HepG2 (cell line): ENCODE data around the gene MRPS17. TPM values are rescaled to one million over a fixed set of nuclear protein-coding genes. Genes with fewer than 3 reads are reported as not detected.

ENCODE experiments used
- ATAC-seq: fragments of 200-7000 bp; cut with Tn5 transposase; 3 replicates; pipeline ENCODE4 v1.9.1; 2020; ENCODE audit warnings: mild to moderate bottlenecking, moderate library complexity
- BruUV-seq: library from RNA; stranded (reverse); fragments of 400-500 nt; replicated peaks from 2 replicates; lab custom pipeline; 2021; lab: Mats Ljungman, UMichigan
- CTCF ChIA-PET: fragments of 300-600 bp; formaldehyde crosslinking; extraction: SDS; loops from one replicate; lab custom pipeline; 2021; ENCODE audit warnings: low total read pairs, inconsistent platforms, low intra/inter-chr PET ratio; lab: Yijun Ruan, JAX
- POLR2A ChIA-PET: fragments of 350-600 bp; sonication (Branson Sonifier 250); formaldehyde crosslinking; loops from one replicate; lab custom pipeline; 2020; ENCODE audit warnings: antibody characterized with exemption, inconsistent platforms; lab: Yijun Ruan, JAX
- DNase-seq: peaks from one replicate; pipeline ENCODE4 v3.0.0-alpha.2; 2015; ENCODE audit warnings: low spot score
- FAIRE-seq: peaks from 3 replicates; lab custom pipeline; 2011; peaks lifted over from hg19 to GRCh38; lab: Jason Lieb, UNC
- H2AFZ ChIP-seq: one replicate; pipeline ENCODE4 v1.6.1; 2011; ENCODE audit warnings: low read length, inconsistent platforms
- H3K27ac ChIP-seq: fragments of 300-600 bp; 3 replicates; pipeline ENCODE4 v1.8.0; 2011; ENCODE audit warnings: mixed run types, mild to moderate bottlenecking, mixed read lengths, low read length, inconsistent platforms; ENCODE audit not compliant: insufficient read depth; ENCODE audit errors: extremely low read length
- H3K27me3 ChIP-seq, 2 experiments: fragments of 200-600 bp in 1 of 2; 2 replicates in 1 of 2; 3 replicates in 1 of 2; pipeline versions ENCODE4 v1.6.0 to v1.8.0; 2011; ENCODE audit warnings: low read length in 2 of 2, mild to moderate bottlenecking in 2 of 2, moderate library complexity in 2 of 2, inconsistent platforms in 1 of 2; ENCODE audit not compliant: insufficient read depth in 2 of 2, control insufficient read depth in 1 of 2
- H3K36me3 ChIP-seq, 2 experiments: fragments of 200-600 bp in 1 of 2; replicated peaks in 1 of 2; 2 replicates in 1 of 2; 3 replicates in 1 of 2; pipeline versions ENCODE4 v1.5.1 to v1.8.0; 2011; ENCODE audit warnings: low read length in 2 of 2, inconsistent platforms in 1 of 2; ENCODE audit not compliant: insufficient read depth in 2 of 2, control insufficient read depth in 1 of 2
- H3K4me1 ChIP-seq: 2 replicates; pipeline ENCODE4 v1.5.1; 2012; ENCODE audit warnings: low read length, inconsistent platforms; ENCODE audit not compliant: insufficient read depth
- H3K4me2 ChIP-seq: 2 replicates; pipeline ENCODE4 v1.6.0; 2011; ENCODE audit warnings: low read depth, low read length, inconsistent platforms
- H3K4me3 ChIP-seq, 3 experiments: fragments of 200-600 bp in 1 of 3; sonication (generic), shearing (Covaris generic) in 1 of 3; replicated peaks in 1 of 3; 2 replicates each; pipeline ENCODE4 v1.5.1; 2011 to 2016; ENCODE audit warnings: low read length in 3 of 3, inconsistent platforms in 2 of 3, low read depth in 2 of 3, mild to moderate bottlenecking in 2 of 3, control low read depth in 1 of 3, mixed read lengths in 1 of 3; ENCODE audit not compliant: insufficient read depth in 1 of 3
- H3K79me2 ChIP-seq: one replicate; pipeline ENCODE4 v1.6.1; 2011; ENCODE audit warnings: low read length, inconsistent platforms; ENCODE audit not compliant: insufficient read depth
- H3K9ac ChIP-seq: 2 replicates; pipeline ENCODE4 v1.6.0; 2011; ENCODE audit warnings: mild to moderate bottlenecking, low read depth, low read length, inconsistent platforms; ENCODE audit not compliant: insufficient read depth
- H3K9me3 ChIP-seq: 2 replicates; pipeline ENCODE4 v1.5.1; 2012; ENCODE audit warnings: mild to moderate bottlenecking, low read length
- H4K20me1 ChIP-seq: 2 replicates; pipeline ENCODE4 v1.6.0; 2011; ENCODE audit warnings: inconsistent platforms, mild to moderate bottlenecking, low read length, moderate library complexity; ENCODE audit not compliant: insufficient read depth
- EP300 ChIP-seq, 3 experiments: sonication (generic) in 1 of 3; formaldehyde crosslinking in 1 of 3; IDR thresholded peaks; 2 replicates each; pipeline versions ENCODE4 v1.5.1 to v1.6.1; 2011 to 2020; ENCODE audit warnings: low read depth in 2 of 3, low read length in 2 of 3, borderline replicate concordance in 1 of 3, improper control_type of control experiment in 1 of 3, mild to moderate bottlenecking in 1 of 3, missing genetic modification reagents in 1 of 3, moderate library complexity in 1 of 3
- HES4 ChIP-seq: sonication (generic); formaldehyde crosslinking; IDR thresholded peaks from 2 replicates; pipeline ENCODE4 v1.9.0; 2021; ENCODE audit warnings: mild to moderate bottlenecking, missing genetic modification reagents, borderline replicate concordance
- HIC2 ChIP-seq: sonication (generic); formaldehyde crosslinking; IDR thresholded peaks from 2 replicates; pipeline ENCODE4 v1.9.0; 2022; ENCODE audit warnings: low read depth, missing genetic modification reagents
- KAT2B ChIP-seq: fragments of 150-350 bp; IDR thresholded peaks from 2 replicates; pipeline ENCODE4 v1.6.1; 2014; ENCODE audit warnings: low read depth, low read length, borderline replicate concordance
- MBD4 ChIP-seq: IDR thresholded peaks from 2 replicates; pipeline ENCODE4 v1.6.1; 2012; ENCODE audit warnings: low read length, inconsistent platforms, borderline replicate concordance
- ZFP36 ChIP-seq: fragments of 150-350 bp; IDR thresholded peaks from 2 replicates; pipeline ENCODE4 v1.6.1; 2018; ENCODE audit warnings: borderline replicate concordance, low read length, low read depth; ENCODE audit not compliant: partially characterized antibody
- ZNF451 ChIP-seq: sonication (generic); formaldehyde crosslinking; IDR thresholded peaks from 2 replicates; pipeline ENCODE4 v1.5.0; 2020; ENCODE audit warnings: mild to moderate bottlenecking, missing genetic modification reagents
- ZNF563 ChIP-seq: sonication (generic); formaldehyde crosslinking; IDR thresholded peaks from 2 replicates; pipeline ENCODE4 v1.8.0; 2022; ENCODE audit warnings: mild to moderate bottlenecking, moderate library complexity, missing genetic modification reagents
- ZNF678 ChIP-seq: sonication (generic); formaldehyde crosslinking; IDR thresholded peaks from 2 replicates; pipeline ENCODE4 v1.4.0; 2020; ENCODE audit warnings: mild to moderate bottlenecking, missing genetic modification reagents
- WGBS: methylation state at CpG from one replicate; pipeline ENCODE4 v1.1.6; 2017; ENCODE audit warnings: low lambda C conversion rate; 5-methylcytosine and 5-hydroxymethylcytosine counted together
- in situ Hi-C: cut with HindIII; loops from 2 replicates; pipeline ENCODE4 v1.10.0; 2017; ENCODE audit warnings: low pct_unique_long_range_greater_than_20kb; ENCODE audit not compliant: extremely low pct_ligation_motif_present
- intact Hi-C: fragments of 100-400 bp; cut with micrococcal nuclease; formaldehyde crosslinking; loops from one replicate; pipeline ENCODE4 v1.10.0; 2022; ENCODE audit not compliant: unreplicated experiment
- polyA plus RNA-seq, 8 experiments: library from polyadenylated mRNA; depleted of rRNA in 3 of 8; stranded (reverse) in 7 of 8; unstranded in 1 of 8; fragments of >200 nt; fragmentation: Illumina TruSeq in 4 of 8; extraction: Trizol in 4 of 8; gene quantifications; 2 replicates each; pipeline versions ENCODE4 v1.2.1 to v1.2.3, GENCODE V29; 2011 to 2016; ENCODE audit warnings: low read depth in 4 of 8, missing spikeins in 1 of 8, mixed read lengths in 1 of 8; ENCODE audit not compliant: insufficient read depth in 1 of 8
- total RNA-seq, 5 experiments: library from RNA; depleted of rRNA; stranded (reverse); fragments of >200 nt; fragmentation: Illumina TruSeq; extraction: Trizol; gene quantifications; 2 replicates each; pipeline ENCODE4 v1.2.3, GENCODE V29; 2016; ENCODE audit warnings: low read depth in 1 of 5

The MRPS17 gene
- total and polyA plus RNA-seq, 2 of the 13 experiments (the other 11 are each of a cell fraction or from before 2014, with no cell fraction given): 14.9 to 31.3 TPM

GRCh38 chr7:55928006-55928767, 23.5 kb upstream of the MRPS17 start:
- no peaks in the 10 kb centered on the region for H3K9me3 ChIP-seq
- DNase-seq (no peak), FAIRE-seq (no peak), ATAC-seq (no peak)
- no peak overlapping the region for H3K4me2 ChIP-seq
- H3K36me3 ChIP-seq: no peaks in the 10 kb centered on the region; a peak in 1 of 5 replicates
- no peaks in the 10 kb centered on the region for H4K20me1 ChIP-seq
- in situ Hi-C loops (no loop called here), intact Hi-C loops (no loop called here)
- H2AFZ ChIP-seq: no peak overlapping the region
- H3K9ac ChIP-seq: no peak overlapping the region
- no peak overlapping the region for H3K27ac ChIP-seq
- ChIA-PET CTCF (no interaction called here), POLR2A (no interaction called here)
- BruUV-seq: no TSS peak
- no peaks in the 10 kb centered on the region for H3K79me2 ChIP-seq
- H3K4me3 ChIP-seq: no peak overlapping the region
- 90% methylated on average over 5 of the region's 5 CpGs for WGBS
- no peaks in the 10 kb centered on the region for H3K27me3 ChIP-seq
- TF ChIP-seq EP300 (IDR thresholded peaks at IDR 0.05; ENCODE audit: low read depth in 2 of 2, low read length in 2 of 2) (no peak), EP300 (CRISPR knock-in tag; IDR thresholded peaks at IDR 0.05; ENCODE audit: borderline replicate concordance) (no peak), ZNF563 (CRISPR knock-in tag) (no peak), ZNF451 (CRISPR knock-in tag) (no peak), ZNF678 (CRISPR knock-in tag) (no peak), HIC2 (CRISPR knock-in tag) (no peak), KAT2B (no peak), HES4 (no peak), ZFP36 (no peak), MBD4 (no peak)
- peaks cover 10% of the 10 kb centered on the region for H3K4me1 ChIP-seq
